Activated CD8-positive, alpha-beta memory T cell treated with anti-CD3 and anti-CD28 coated beads for 1 hour (primary cell): Measurements from ENCODE around the gene LCOR.

Experiments used
- DNase-seq, 2 donors: peaks; one replicate each; pipeline ENCODE4 v3.0.0-alpha.2; 2020; ENCODE audit warnings: low read depth in 1 of 2; ENCODE audit errors: extremely low read depth in 1 of 2

Gene LCOR

DNA sequence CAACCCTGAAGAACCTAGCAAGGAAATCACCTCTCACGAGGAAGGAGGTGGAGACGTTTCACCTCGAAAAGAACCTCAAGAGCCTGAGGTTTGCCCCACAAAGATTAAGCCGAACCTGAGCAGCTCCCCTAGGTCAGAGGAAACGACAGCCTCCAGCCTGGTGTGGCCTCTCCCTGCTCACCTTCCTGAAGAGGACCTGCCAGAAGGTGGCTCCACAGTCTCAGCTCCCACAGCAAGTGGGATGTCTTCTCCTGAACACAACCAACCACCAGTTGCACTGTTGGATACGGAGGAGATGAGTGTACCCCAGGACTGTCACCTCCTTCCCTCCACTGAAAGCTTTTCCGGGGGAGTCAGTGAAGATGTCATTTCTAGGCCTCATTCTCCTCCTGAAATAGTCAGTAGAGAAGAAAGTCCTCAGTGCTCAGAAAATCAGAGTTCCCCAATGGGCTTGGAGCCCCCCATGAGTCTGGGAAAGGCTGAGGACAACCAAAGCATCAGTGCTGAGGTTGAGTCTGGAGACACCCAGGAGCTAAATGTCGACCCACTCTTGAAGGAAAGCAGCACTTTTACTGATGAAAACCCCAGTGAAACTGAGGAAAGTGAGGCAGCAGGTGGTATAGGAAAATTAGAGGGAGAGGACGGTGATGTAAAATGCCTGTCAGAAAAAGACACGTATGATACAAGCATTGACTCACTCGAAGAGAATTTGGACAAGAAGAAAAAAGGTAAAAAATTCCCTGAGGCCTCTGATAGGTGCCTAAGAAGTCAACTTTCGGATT, 150.2 kb downstream of the LCOR start:
- no peak for DNase-seq

DNA sequence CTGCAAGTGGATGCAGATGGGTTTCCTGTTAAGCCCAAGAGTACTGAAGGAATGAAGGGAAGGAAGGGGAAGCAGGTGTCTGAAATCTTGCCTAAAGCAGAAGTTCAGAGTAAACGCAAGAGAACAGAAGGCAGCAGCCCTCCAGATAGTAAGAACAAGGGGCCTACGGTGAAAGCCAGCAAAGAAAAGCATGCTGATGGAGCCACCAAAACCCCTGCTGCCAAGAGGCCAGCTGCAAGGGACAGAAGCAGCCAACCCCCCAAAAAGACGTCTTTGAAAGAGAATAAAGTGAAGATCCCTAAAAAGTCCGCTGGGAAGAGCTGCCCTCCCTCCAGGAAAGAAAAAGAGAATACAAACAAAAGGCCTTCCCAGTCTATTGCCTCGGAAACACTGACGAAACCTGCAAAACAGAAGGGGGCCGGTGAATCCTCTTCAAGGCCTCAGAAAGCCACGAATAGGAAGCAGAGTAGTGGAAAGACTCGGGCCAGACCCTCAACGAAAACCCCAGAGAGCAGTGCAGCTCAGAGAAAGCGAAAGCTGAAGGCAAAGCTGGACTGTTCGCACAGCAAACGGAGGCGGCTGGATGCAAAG, 152.5 kb downstream of the LCOR start:
- DNase-seq = no peak

DNA sequence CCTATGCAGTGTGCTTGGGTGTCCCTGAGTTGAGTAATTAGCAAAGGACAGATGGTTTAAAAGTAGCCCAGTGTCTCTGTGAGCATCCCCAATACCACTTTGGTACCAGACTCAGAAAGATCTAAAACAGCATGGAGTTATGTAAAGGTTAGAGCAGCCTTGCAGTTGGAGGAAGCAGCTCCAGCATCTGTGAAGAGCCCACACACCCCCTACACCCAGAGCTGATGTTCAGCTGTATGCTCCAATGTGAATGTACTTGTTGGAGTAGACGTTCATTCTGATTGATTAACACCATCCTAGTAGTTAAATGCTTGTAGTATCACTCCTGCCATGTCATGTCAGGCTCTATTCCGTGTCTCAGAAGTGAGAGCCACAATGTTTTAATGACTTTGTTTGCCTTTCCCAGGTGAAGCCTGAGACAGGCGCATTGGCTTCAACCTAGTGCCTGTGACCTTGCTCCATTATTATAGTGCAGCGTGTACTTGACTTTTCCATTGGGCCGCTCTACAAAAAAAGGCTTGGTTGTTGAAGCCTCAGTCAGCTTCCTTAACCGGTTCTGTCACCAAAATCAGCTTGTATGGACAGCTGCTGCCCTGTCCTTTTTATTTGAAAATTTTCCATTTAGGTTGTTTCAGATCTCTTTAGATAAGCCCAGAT, 154.2 kb downstream of the LCOR start:
- no peak for DNase-seq

DNA sequence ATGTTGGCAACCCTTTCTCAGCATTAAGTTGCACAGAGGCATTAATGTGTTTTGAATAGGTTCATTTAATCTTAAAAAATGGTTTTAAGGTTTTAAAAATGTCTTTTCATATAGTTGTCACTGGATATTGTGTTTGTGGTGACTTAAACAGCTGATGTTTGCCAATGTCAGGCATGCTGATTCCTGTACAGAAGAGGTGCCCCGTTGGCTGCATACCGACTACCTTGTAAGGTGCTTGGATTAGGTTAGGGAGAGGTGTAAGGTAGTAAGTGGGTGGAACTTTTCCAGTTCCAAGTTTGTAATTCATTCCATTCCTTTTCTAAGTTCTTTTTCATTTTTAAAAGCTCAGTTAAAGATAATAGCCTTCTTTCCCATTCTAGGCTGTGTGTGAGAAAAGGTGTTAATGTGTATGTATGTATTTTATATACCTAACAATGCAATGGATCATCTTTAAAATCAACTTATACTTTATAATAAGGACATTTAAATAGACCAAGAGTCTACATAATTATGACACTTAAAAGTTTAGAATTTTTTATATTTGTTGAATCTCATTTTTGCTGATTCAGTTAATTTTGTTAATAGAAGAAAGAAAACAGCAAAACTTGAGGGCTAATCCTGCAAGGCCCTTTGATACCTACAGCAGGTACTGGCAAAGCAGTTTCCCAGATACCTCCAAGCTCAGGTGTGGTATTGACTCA, 155.2 kb downstream of the LCOR start:
- no peak for DNase-seq

DNA sequence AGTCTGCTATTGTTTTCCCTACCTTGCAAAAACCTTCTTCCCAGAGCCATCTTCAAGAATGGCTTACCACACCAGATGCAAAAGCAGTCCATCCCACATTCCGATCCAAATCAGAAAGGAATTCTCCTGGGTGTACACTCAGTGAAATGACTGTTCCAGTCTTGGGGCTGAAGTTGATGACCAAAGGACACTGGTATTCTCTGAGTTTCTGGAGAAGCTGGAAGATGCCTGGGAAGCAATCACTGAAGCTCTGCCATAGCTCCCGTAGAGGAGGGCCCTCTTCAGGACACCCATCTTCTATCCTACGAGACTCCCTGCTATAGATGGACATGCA, 155.7 kb downstream of the LCOR start:
- no peak for DNase-seq

DNA sequence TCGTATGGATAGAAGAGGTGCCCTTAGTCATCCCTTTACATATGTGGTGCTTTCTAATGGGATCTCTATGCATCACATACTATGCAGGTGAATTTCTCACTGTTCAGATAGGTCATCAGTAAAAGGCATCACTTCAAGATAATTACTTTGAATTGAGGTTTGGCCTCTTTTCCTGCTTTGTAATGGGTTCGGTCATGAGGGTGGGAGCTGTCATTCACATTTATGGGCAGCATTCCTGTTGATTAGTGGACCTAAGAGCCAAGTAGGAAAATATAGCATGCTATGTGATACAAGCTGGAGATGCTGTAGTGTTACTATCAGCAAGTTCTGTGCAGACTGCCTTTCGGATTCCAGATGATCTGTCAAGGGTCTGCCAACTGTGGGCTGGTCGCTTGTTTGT, 156.3 kb downstream of the LCOR start:
- DNase-seq = no peak

DNA sequence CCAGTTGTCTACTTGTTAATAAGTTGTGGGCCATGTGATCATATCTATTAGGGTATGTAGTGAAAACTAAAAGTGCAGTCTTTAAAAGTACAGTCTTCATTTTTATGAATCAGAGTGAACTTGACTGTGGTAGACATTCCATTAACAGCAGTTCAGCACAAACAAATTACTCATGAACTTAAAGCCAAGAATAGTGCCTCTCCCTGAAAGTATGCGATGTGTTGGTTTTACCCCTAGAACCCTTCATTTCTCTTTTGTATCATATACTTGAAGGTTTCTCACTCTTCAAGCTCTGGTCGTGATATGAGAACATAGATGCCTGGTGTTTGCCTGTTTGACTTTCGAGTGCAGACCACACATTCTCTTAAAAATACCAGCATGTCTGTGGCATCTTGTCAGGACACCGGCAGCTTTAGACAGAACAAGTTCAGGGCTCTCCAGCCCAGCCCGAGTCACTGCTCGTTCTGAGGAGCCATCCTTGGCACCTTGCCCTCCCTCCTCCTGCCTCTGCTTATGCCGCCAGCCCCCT, 159.3 kb downstream of the LCOR start:
- no peak for DNase-seq

DNA sequence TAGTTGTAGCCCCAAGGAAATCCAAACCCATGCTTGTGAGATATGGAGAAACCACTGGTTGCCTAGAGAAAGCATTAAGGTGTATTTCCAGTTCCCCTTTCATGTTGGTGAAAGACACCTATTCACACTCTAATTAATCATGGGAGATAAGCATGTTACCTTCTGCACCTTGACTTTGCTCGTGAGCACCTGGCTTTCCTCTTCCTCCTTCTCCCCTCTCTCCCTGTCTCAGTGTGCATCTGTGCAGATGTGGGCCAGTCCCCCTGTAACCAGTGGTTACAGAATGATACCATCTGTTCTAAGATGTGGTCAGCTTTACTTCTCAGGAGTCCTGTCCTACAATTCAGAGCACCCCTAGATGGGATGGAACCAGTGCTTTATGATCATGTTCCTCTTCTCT, 160.6 kb downstream of the LCOR start:
- no peak for DNase-seq

DNA sequence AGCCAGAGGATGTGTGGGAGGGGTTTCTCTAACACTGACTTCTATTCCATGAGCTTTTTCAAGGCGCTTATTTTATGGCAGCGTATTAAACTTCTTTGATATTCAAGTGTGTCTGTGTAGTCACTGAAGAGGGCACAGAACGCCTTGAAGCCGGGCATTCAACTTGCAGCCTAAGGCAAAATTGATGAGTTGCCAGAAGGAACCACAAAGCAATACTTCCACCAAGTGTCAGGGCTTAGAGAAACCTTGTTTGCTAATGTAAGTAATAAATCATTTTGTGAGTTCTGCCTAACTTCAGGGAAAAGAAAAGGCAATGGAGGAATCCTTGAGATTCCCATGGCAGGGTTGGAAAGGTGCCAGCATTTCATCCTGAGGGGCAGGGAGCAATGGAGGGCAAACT, 163.8 kb downstream of the LCOR start:
- DNase-seq = no peak

DNA sequence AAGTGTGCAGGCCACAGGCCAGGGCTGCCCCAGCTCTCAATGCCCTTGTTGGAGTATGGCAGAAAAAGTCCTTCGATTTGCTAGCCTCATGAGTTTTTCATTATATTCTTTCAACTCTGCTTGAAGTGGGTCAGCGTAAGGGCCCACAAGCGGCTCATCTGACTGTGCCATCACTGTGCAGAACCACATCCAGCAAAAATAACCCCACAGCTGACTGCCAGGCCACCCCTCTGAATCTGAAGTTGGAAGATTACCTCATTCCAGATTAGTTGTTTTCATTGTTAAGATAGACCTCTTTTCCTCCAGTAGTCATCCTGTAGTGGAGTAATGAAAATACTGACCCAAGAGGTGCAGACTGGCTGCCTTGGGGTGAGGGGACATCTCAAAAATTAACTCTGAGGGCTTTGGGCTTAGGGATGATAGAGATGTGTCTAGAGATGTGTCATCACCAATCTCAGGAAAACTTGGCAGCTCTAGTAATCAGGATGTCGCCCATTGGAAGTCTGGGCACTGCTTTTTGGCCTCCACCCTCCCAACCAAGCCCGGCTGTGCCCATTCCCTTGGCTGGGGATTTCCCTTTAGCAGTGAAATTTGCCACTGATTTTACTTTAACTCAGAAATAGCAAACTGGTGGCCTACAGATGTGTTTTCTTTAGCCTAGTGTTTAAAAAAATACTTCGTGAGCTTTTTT, 164.3 kb downstream of the LCOR start:
- no peak for DNase-seq

DNA sequence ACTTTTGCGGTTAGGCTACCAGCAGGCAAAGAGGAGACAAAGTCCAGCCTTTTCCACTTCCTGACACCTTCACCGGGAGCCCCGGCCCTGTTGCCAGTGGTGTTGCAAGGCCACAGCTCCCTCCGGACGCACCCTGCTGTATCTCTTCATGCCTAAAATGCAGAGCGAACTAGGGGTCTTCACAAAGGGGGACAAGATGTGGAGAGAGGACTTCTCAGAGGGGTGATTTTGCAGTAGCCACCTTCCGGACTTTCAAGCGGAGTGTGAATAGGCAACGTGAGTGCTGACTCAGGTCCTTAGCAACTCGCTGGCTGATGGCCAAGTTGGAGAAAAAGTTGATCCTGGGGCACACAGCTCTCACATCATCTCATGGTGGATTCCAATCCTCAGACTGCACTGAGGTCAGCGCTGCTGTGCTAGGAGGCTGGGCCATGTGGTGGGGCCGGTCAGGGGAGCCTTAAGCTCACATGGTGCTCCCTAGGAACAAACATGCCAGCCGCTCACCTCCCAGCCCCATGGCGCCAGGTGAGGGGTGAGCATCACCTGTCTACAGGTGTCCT, 166.3 kb downstream of the LCOR start:
- DNase-seq = no peak

DNA sequence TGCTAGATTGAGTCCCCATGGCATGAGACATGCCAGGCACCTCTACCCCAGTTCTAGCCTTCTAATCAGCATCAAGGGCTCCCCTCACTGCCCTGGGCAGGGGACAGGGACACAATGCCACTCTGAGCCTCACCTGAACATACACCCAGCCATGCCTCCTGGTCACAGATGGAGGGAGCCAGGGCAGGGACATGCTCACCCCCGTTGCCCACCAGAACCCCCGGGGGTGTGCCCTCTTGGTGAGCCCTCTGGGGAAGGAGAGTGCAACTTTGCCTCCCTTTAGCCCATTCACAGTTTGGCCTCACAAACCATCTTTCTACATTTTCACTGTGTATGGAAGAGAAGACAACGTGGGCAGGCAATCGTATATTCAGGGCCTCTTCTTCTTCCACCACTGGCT, 167.2 kb downstream of the LCOR start:
- DNase-seq = no peak

DNA sequence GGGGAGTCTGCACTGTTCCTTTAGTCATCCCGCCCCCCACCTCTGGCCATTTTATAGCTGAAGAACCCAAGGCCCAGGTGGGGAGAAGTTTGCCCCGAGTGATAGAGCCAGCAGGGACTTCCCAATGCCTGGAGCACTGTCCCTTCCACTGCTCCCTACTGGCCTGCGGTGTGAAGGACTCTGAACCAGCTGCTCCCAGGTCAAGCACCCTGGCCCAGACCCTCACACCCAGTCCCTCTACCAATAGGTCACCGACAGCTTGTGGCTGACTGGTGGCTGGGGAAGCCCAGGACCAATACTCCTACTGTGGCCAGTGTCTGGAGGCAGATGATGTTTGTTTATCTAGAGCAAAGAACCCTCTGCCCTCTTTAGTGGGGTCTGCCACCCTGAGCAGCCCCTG, 167.9 kb downstream of the LCOR start:
- DNase-seq = no peak

DNA sequence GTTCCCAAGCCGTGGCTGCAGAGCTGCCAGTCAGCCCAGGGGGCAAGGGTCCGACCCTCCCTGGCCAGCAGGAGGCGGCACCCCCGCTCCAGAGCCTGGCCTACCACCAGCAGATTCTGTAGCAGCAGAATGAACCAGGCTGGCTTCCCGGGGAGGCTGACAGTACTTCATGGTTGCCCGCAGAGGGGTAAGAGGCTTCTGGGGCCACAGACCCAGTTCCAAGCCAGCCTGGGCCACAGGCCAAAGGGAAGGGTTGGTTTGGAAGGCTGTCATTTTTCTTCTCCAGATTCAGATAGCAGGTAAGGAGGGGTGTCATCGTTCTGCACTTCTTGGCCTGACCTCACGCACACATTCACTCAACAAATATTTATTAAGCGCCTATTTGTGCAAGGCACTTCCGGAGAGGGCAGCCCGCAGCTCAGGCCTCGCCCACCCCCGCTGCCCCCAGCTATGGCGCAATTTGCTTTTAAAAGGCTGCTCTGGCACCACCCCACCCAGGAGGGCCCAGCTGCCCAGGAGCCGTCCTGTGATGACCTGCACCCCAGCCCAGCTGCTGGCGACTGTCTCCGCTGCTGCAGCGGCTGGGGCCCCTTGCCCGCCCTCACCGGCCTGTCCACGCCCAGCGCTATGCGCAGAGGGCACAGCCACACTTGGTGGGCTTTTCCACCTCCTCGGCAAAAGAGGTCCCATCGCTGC, 168.5 kb downstream of the LCOR start:
- DNase-seq = no peak

DNA sequence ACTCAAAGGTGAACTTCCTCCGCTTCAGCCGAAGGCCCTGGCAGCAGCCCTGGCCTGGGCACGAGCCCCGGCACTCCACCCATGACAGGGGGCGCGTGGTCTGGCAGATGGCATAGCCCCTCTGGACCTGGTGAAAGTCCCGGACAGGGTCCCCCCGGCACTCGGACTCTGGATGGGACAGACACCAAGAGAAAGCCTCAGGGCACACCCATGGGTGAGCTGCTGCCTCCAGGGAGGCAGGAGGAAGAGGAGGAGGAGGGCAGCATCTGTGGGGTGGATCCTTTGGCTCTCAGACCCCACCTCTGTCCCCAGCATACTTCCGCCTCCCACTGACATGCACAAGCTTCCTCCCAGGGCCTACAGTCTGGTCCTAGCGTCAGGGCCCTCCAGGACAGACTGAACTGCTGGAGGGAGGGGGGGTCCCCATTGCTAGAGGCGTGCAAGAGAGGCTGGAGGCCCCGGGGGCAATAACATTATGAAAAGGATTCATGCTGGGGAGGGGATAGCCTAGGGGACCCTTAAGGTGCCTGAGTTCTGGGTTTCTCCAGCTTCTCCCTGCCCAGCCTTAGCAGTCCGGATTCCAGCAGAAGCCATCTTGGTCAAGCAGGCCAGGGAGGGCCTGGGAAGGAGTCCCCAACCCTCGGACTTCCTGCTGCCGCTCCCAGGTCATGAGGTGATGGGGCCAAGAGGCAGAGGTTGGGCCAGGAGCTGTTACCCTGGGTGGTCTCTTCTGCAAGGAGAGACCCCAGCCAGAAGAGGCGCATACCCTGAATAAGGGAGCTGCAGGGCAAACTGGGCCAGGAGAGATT, 169.3 kb downstream of the LCOR start:
- DNase-seq = no peak

DNA sequence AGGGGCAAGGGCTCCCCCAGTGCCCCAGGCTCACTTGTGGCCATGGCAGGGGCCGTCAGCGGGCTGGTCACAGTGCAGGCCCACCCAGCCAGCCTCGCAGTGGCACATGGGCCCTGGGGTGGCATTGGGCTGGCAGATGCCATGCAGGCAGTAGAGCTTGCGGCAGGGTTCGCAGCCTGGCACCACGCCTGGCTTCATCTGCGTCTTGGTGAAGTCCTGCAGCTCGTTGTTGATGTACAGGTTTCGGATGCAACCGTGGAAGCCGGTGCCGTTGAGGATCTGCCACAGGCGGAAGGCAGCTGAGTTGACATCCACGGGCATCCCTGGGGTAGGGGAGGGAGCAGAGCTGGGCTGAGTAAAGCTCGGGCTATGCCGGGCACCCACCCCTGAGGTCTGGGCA, 170.6 kb downstream of the LCOR start:
- no peak for DNase-seq

DNA sequence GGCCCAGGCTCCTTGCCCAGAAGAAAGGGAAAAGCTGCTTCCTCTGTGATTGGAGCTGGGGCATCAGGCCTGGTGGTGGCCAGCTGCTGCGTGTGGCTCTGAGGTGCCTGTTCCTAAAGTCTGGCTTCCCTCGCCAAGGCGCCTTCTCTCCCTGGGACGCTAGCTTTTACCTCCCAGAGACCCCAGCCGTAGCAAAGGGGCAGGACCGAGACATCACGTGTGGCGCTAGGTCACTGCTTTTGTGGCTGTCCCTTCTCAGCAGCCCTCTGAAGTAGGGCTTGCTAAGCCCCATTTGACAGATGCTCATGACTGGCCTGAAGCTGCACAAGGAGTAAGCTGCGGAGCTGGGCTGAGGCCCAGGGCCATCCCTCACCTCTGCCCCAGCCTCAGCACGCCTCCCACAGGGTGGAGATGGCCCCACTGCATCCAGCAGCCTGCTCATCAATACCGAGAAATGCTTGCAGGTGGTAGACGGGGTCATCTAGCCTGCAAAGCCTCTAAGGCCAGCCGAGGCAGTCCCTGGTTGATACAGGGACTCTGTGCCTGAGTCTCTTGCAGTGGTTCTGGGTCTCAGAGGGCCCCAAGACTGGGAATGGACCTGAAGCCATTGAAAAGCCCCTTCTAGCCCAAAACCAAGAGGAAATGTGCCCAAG, 171.2 kb downstream of the LCOR start:
- no peak for DNase-seq

DNA sequence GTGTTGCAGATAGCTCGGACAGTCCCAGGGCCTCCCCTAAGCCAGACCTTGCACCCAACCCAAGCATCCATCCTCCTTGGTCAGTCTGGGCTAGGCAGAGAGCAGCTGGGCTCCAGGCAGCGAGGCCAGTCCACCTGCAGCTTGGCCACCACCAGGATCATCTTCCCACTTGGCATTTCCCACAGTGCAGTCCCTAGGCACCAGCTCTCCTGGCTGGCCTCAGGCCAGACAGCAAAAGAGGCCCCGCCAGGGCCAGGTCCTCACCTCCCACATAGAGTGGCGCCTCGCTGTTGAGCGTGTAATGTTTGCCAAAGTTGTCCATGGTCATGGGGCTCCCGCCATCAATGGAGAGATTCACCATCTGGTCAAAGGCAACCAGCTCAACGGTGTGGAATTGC, 171.7 kb downstream of the LCOR start:
- no peak for DNase-seq

DNA sequence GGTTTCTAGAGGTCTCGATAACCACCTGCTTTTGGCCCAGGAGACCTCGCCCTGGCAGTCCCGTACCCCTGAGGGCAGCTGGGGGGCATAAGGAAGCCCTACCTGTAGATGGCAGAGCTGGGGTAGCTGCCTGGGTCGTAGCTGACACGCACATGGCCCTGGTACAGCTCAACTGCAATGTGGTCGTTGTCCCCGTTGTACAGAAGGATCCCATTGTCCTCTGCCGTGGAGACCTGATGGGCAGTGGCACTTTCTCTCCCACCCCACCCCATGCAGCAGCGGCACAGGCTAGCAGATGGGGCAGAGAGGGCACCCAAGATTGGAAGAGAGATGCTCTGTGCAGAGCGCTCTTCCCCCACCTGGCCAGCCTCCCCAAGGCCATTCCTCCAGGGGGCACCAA, 172.5 kb downstream of the LCOR start:
- DNase-seq = no peak
